GM12872 (cell line): Measurements from ENCODE around the gene LUZP2.

Experiments used
- CTCF ChIP-seq: IDR thresholded peaks from 3 replicates; pipeline ENCODE4 v1.5.1; 2011; ENCODE audit warnings: low read depth, mild to moderate bottlenecking, low read length, moderate library complexity; ENCODE audit not compliant: insufficient read depth

LUZP2 gene

DNA sequence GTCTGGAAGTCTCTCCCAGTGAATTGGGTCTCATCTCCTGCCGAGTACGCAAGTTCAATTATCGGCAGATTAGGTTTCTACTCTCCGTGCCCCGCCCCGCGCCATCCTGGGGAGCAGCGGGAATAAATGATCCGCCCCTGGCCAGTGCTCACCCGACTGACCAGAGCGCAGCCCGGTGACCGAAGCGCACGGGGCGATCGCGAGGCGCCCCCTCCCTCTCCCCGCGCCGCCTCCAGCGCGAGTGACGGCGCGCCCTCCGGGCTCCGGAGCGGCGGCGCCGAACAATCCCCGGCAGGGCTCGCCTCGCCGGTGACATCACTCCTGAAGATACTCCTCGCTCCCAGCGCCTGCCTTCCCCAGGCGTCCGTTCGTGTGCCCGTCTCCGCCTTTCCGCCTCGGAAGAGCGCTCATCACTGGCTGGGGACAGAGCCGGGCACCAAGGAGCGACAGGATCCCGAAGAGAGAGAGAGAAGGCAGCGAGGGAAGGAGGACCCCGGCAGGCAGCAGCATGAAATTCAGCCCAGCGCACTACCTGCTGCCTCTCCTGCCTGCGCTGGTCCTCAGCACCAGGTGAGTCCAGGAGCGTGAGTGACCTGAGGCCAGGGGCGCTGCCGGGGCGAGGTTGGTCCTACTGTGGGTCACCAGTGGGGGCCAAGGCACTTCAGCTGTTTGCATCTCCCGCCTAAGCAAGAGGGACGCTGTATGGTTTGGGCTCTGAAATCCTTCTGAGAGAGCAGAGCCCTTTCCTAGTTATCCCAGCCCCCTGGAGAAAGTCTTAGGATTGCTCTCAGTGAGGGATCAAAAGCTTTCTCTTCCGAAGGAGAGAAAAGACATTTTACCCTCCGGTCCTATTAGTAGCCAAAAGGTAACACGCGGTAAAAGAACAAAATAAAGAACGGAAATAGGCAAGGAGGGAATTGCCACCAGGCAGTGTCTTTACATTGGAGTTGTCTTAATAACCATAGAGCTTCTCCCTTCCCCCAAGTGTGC lies at the start of gene LUZP2:
Gene LUZP2, plus strand, starts transcription at position 318 of the 990 bp plus-strand sequence.
- TF ChIP-seq CTCF, result no peak

GRCh38 chr11:24453129-24453718 lies 43.6 kb upstream of the LUZP2 start:
- no peak for TF ChIP-seq CTCF

GRCh38 chr11:24457985-24458384 lies 38.9 kb upstream of the LUZP2 start:
- no peak for TF ChIP-seq CTCF

- no peak for TF ChIP-seq CTCF
Measured at GRCh38 chr11:24470431-24470830, 26.4 kb upstream of the LUZP2 start.

DNA sequence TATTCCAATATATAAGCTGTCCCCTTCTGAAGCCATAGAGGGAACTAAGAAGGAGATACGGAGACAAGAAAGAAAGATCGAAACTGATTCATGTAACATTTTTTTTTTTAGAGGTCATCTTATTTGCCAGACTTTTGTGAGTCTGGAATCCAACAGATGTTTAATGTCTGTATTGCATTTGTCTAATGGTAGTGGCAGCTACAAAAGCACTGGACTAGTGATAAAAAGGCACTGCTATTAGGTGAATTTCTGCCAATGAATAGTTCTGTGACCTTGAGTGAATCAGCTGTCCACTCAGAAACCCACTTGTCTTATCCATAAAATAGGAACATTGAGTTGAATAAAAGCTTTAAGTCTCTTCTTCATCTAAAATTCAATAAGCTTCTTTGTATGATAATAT lies 25.8 kb upstream of the LUZP2 start:
- no peak for TF ChIP-seq CTCF

- TF ChIP-seq CTCF, result no peak
Measured at GRCh38 chr11:24478718-24479117, 18.1 kb upstream of the LUZP2 start.

DNA sequence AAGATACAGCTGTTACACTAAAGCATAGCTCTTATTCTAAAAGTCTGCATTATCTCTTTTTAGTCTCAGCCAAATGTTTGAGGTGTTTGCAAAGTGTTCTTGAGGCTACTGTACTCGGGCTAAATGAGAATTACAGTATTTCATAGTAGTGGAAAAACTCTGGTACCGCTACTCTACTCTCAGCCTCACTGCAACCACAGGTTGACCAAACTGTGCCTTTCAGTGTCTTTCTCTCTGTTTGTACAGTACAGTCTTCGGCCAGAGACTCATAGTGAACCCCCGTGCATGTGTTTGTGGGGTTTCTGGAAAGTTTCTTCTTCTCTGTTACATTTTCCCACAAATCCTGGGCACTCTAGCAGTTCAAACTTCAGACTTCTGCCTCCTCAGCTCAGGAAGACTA lies 7.4 kb upstream of the LUZP2 start:
- no peak for TF ChIP-seq CTCF
